ENCODE measurements around the gene MAP3K20.
"Not testable (repeated sequence)": the region's sequence is repeated elsewhere in the genome, so short reads cannot be mapped to it uniquely, and the experiment has no call there.

The MAP3K20 gene

GRCh38 chr2:173238385-173238784, 162.7 kb downstream of the MAP3K20 start:
- no peak for ATAC-seq

- ATAC-seq, result no peak
Measured at GRCh38 chr2:173238831-173239230, 163.2 kb downstream of the MAP3K20 start.

- peak; percentile 82 to 88 for ATAC-seq
Measured at GRCh38 chr2:173239644-173240043, 164.0 kb downstream of the MAP3K20 start.

- no peak for ATAC-seq
Measured at GRCh38 chr2:173240083-173240482, 164.4 kb downstream of the MAP3K20 start.

- no peak for ATAC-seq
Measured at GRCh38 chr2:173241643-173242042, 166.0 kb downstream of the MAP3K20 start.

GRCh38 chr2:173247156-173247555, 171.5 kb downstream of the MAP3K20 start:
- no peak for ATAC-seq

GRCh38 chr2:173248381-173248780, 172.7 kb downstream of the MAP3K20 start:
- ATAC-seq, result no peak

- no peak for ATAC-seq
Measured at GRCh38 chr2:173249661-173250641, 174.3 kb downstream of the MAP3K20 start.

- no peak for ATAC-seq
Measured at GRCh38 chr2:173251225-173251624, 175.6 kb downstream of the MAP3K20 start.

GRCh38 chr2:173252581-173252980, 176.9 kb downstream of the MAP3K20 start:
- no peak for ATAC-seq

GRCh38 chr2:173254659-173255058, 179.0 kb downstream of the MAP3K20 start:
- ATAC-seq, result no peak

GRCh38 chr2:173258701-173259100, 183.1 kb downstream of the MAP3K20 start:
- ATAC-seq, result no peak

- ATAC-seq, result not testable (repeated sequence)
Measured at GRCh38 chr2:173262356-173262755, 186.7 kb downstream of the MAP3K20 start.

- ATAC-seq, result no peak
Measured at GRCh38 chr2:173264151-173264550, 188.5 kb downstream of the MAP3K20 start.

- ATAC-seq, result peak; percentile 66 to 75
Measured at GRCh38 chr2:173264603-173265366, 189.1 kb downstream of the MAP3K20 start.

- no peak for ATAC-seq
Measured at GRCh38 chr2:173271135-173271534, 195.5 kb downstream of the MAP3K20 start.

- no peak for ATAC-seq
Measured at GRCh38 chr2:173271825-173272224, 196.2 kb downstream of the MAP3K20 start.

- ATAC-seq, result no peak
Measured at GRCh38 chr2:173272849-173273248, 197.2 kb downstream of the MAP3K20 start.

- ATAC-seq, result peak in 1 of 2 donors; percentile 30
Measured at GRCh38 chr2:173278794-173279526, 203.3 kb downstream of the MAP3K20 start.

- ATAC-seq, result no peak
Measured at GRCh38 chr2:173279527-173279868, 203.9 kb downstream of the MAP3K20 start.

- ATAC-seq, result no peak
Measured at GRCh38 chr2:173280853-173281252, 205.2 kb downstream of the MAP3K20 start.

GRCh38 chr2:173281898-173282297, 206.3 kb downstream of the MAP3K20 start:
- ATAC-seq, result not testable (repeated sequence)

All from activated CD4-positive, CD25-positive, alpha-beta regulatory T cell treated with anti-CD3 and anti-CD28 coated beads, Interleukin-2, amount 50 U/mL, for 24 hours (primary cell).